ENCODE measurements around the gene TMEM176A. TPM values are rescaled to one million over a fixed set of nuclear protein-coding genes. Genes with fewer than 3 reads are reported as not detected.

The TMEM176A gene
- polyA plus RNA-seq, 3 donors: 14.1 to 285 (median 129) TPM

DNA sequence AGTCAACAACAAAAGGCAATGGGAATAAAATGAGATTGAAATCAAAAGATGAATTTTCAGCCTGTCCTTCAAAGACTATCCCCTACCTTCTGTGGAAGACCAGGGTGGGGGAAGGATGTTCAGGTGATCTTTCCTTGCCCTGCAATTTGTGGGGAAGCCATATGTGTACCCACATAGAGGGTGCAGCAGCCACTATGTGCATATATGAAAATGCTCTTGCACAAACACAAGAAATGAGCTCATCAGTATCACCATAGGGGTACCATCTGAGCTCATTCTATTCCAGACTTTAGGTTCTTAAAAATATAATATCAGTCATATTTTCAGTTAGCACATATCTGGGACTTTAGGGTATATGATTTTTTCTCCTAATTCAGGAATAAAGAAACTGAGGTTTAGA is 45.6 kb upstream of the TMEM176A start:
- peak overlapping the region in 1 of 2 donors; percentile 71 for H3K27ac ChIP-seq (ENCODE audit: low read depth in 1 of 2, low read length in 2 of 2)
- DNase-seq: no peak
- H3K36me3 ChIP-seq (replicated peaks in 1 of 2; ENCODE audit: control insufficient read depth in 1 of 2, insufficient read depth in 2 of 2, low read length in 2 of 2): no peaks in the 10 kb centered on the region
- Mint-ChIP-seq H3K36me3 (no peaks in the 10 kb centered on the region), H3K4me3 (no peak overlapping the region), H3K4me1 (peaks cover 45% of the 10 kb centered on the region), H3K27me3 (ENCODE audit: low read depth in 3 of 3) (peaks cover 0 to 4% (median 2%) of the 10 kb centered on the region in 3 donors), H3K27ac (peak overlapping the region in 5 of 7 donors; percentile 76 to 83 (median 79)), H3K9me3 (peaks cover 0 to 5% (median 2%) of the 10 kb centered on the region in 7 donors)
- H3K27me3 ChIP-seq (ENCODE audit: control insufficient read depth in 2 of 2, insufficient read depth in 2 of 2, low read length in 2 of 2): no peaks in the 10 kb centered on the region
- no peak overlapping the region for H3K9ac ChIP-seq (ENCODE audit: insufficient read depth, low read length, poor library complexity, severe bottlenecking)
- peak overlapping the region; percentile 20 for H3K4me2 ChIP-seq (replicated peaks; ENCODE audit: extremely low read depth, low read length, poor library complexity, severe bottlenecking)
- H3K79me2 ChIP-seq (ENCODE audit: insufficient read depth, low read length): no peaks in the 10 kb centered on the region
- intact Hi-C loops (cut with micrococcal nuclease): loop anchor here (2.0 to 5.0 kb wide), 2 partner anchors 303 to 304 kb away; partner anchors contain the start of gene GIMAP8 (in 2 of the 2)
- H3K4me1 ChIP-seq (ENCODE audit: control insufficient read depth in 1 of 2, insufficient read depth in 2 of 2, low read length in 2 of 2): peaks cover 35 to 42% of the 10 kb centered on the region in 2 donors
- no peaks in the 10 kb centered on the region for H3K9me3 ChIP-seq (replicated peaks in 1 of 2; ENCODE audit: control insufficient read depth in 1 of 2, insufficient read depth in 1 of 2, low read length in 2 of 2)
- TF ChIP-seq CTCF (IDR thresholded peaks at IDR 0.05): no peak
- H4K20me1 ChIP-seq (ENCODE audit: insufficient read depth, low read length): no peaks in the 10 kb centered on the region
- peak overlapping the region in 1 of 3 experiments; percentile 33 for H3K4me3 ChIP-seq (replicated peaks in 1 of 3; ENCODE audit: low read depth in 2 of 3, low read length in 3 of 3)
- no peak overlapping the region for H2AFZ ChIP-seq (ENCODE audit: insufficient read depth, low read depth, low read length, poor library complexity, severe bottlenecking)

- Histone ChIP-seq H3K4me3 (replicated peaks in 1 of 3; ENCODE audit: low read depth in 2 of 3, low read length in 3 of 3) (peak overlapping the region in 1 of 3 experiments; percentile 33), H3K4me1 (ENCODE audit: control insufficient read depth in 1 of 2, insufficient read depth in 2 of 2, low read length in 2 of 2) (peaks cover 35 to 42% of the 10 kb centered on the region in 2 donors), H2AFZ (ENCODE audit: insufficient read depth, low read depth, low read length, poor library complexity, severe bottlenecking) (no peak overlapping the region), H3K4me2 (replicated peaks; ENCODE audit: extremely low read depth, low read length, poor library complexity, severe bottlenecking) (peak overlapping the region; percentile 20), H4K20me1 (ENCODE audit: insufficient read depth, low read length) (no peaks in the 10 kb centered on the region), H3K36me3 (replicated peaks in 1 of 2; ENCODE audit: control insufficient read depth in 1 of 2, insufficient read depth in 2 of 2, low read length in 2 of 2) (no peaks in the 10 kb centered on the region), H3K9ac (ENCODE audit: insufficient read depth, low read length, poor library complexity, severe bottlenecking) (no peak overlapping the region), H3K27me3 (ENCODE audit: control insufficient read depth in 2 of 2, insufficient read depth in 2 of 2, low read length in 2 of 2) (no peaks in the 10 kb centered on the region), H3K9me3 (replicated peaks in 1 of 2; ENCODE audit: control insufficient read depth in 1 of 2, insufficient read depth in 1 of 2, low read length in 2 of 2) (no peaks in the 10 kb centered on the region), H3K27ac (ENCODE audit: low read depth in 1 of 2, low read length in 2 of 2) (peak overlapping the region in 1 of 2 donors; percentile 71), H3K79me2 (ENCODE audit: insufficient read depth, low read length) (no peaks in the 10 kb centered on the region)
- intact Hi-C loops (cut with micrococcal nuclease): loop anchor here in 1 of 2 donors (2.0 kb wide), 1 partner anchor 305 kb away; the partner anchor contains the start of gene GIMAP8
- Mint-ChIP-seq H3K4me3 (peak overlapping the region in 1 of 2 donors; percentile 52), H3K27me3 (ENCODE audit: low read depth in 3 of 3) (peaks cover 0 to 4% (median 0%) of the 10 kb centered on the region in 3 donors), H3K9me3 (peaks cover 0 to 11% (median 2%) of the 10 kb centered on the region in 7 donors), H3K36me3 (peaks cover 0 to 4% of the 10 kb centered on the region in 2 donors), H3K4me1 (peaks cover 45% of the 10 kb centered on the region), H3K27ac (peak overlapping the region; percentile 70 to 83 (median 77))
- peak; percentile 40 to 73 (median 42) for DNase-seq
- no peak for TF ChIP-seq CTCF (IDR thresholded peaks at IDR 0.05)
- WGBS (ENCODE audit: insufficient coverage): 4% methylated on average over 3 of the region's 4 CpGs
Measured at GRCh38 chr7:150755473-150756099, 45.0 kb upstream of the TMEM176A start.

All from CD14-positive monocyte (primary cell).